Endodermal cell (in vitro differentiated cells): ENCODE measurements around the gene MACROD2. TPM values are rescaled to one million over a fixed set of nuclear protein-coding genes. Genes with fewer than 3 reads are reported as not detected.

Experiments
- DNase-seq: peaks from one replicate; pipeline ENCODE4 v3.0.0-alpha.2; 2017
- H3K27ac ChIP-seq: 2 replicates; pipeline ENCODE4 v1.5.1; 2013; ENCODE audit warnings: mild to moderate bottlenecking, low read depth, low read length, moderate library complexity
- H3K27me3 ChIP-seq: 2 replicates; pipeline ENCODE4 v1.6.1; 2013; ENCODE audit warnings: mild to moderate bottlenecking, low read length, moderate library complexity; ENCODE audit not compliant: insufficient read depth, control insufficient read depth, poor library complexity, severe bottlenecking
- H3K36me3 ChIP-seq: 2 replicates; pipeline ENCODE4 v1.7.0; 2013; ENCODE audit warnings: mild to moderate bottlenecking, low read length, moderate library complexity; ENCODE audit not compliant: control insufficient read depth, insufficient read depth
- H3K4me1 ChIP-seq: one replicate; pipeline ENCODE4 v1.7.0; 2013; ENCODE audit warnings: low read length; ENCODE audit not compliant: control insufficient read depth, insufficient read depth
- H3K4me3 ChIP-seq: 2 replicates; pipeline ENCODE4 v1.5.1; 2013; ENCODE audit warnings: mild to moderate bottlenecking, low read length, moderate library complexity
- H3K9ac ChIP-seq: 2 replicates; pipeline ENCODE4 v1.6.1; 2013; ENCODE audit warnings: mild to moderate bottlenecking, low read length, moderate library complexity; ENCODE audit not compliant: poor library complexity, severe bottlenecking; ENCODE audit errors: extremely low read depth
- H3K9me3 ChIP-seq: 2 replicates; pipeline ENCODE4 v1.6.1; 2013; ENCODE audit warnings: mild to moderate bottlenecking, low read length, moderate library complexity; ENCODE audit not compliant: control insufficient read depth
- H3K27ac Mint-ChIP-seq: 2 replicates; pipeline ENCODE4 v1.8.0; 2020; ENCODE audit warnings: mixed read lengths
- H3K27me3 Mint-ChIP-seq: 2 replicates; pipeline ENCODE4 v1.8.0; 2021; ENCODE audit warnings: mild to moderate bottlenecking, mixed read lengths; ENCODE audit not compliant: insufficient read depth
- H3K36me3 Mint-ChIP-seq: 2 replicates; pipeline ENCODE4 v1.8.0; 2020; ENCODE audit warnings: low read depth, mixed read lengths
- H3K4me1 Mint-ChIP-seq: 2 replicates; pipeline ENCODE4 v1.8.0; 2020; ENCODE audit warnings: mixed read lengths
- H3K4me3 Mint-ChIP-seq: 2 replicates; pipeline ENCODE4 v1.8.0; 2020; ENCODE audit warnings: mild to moderate bottlenecking, moderate library complexity, mixed read lengths
- H3K9me3 Mint-ChIP-seq: 2 replicates; pipeline ENCODE4 v1.8.0; 2020; ENCODE audit warnings: mild to moderate bottlenecking, mixed read lengths
- CTCF ChIP-seq: fragments of 200-600 bp; sonication (generic); conservative IDR thresholded peaks from 2 replicates; pipeline ENCODE4 v1.5.0; 2021; ENCODE audit warnings: antibody characterized with exemption, mild to moderate bottlenecking
- WGBS, 2 experiments: methylation state at CpG; one replicate each; pipeline versions ENCODE4 v1.1.5 to v1.1.7; 2013; ENCODE audit warnings: missing lambda C conversion rate in 2 of 2, mixed read lengths in 1 of 2; ENCODE audit not compliant: insufficient coverage in 1 of 2, insufficient read length in 1 of 2; 5-methylcytosine and 5-hydroxymethylcytosine counted together
- total RNA-seq, 2 donors: library from RNA; stranded (reverse); fragmentation: NEBNext Ultra II Directional in 1 of 2; extraction: Animal tissue kit (Norgen Biotek cat#: 25700) in 1 of 2; gene quantifications; 2 replicates in 1 of 2; 3 replicates in 1 of 2; pipeline ENCODE4 v1.2.1, GENCODE V29; 2021

Gene MACROD2
- total RNA-seq, 2 donors from 2014 or later, result 2.3 to 4.8 TPM

- no peak overlapping the region for H3K4me3 ChIP-seq
Measured at GRCh38 chr20:14878676-14879019, 883.3 kb downstream of the MACROD2 start.

GRCh38 chr20:14879020-14879697 is 883.8 kb downstream of the MACROD2 start:
- no peak for TF ChIP-seq CTCF
- Mint-ChIP-seq H3K4me1 (peaks cover 3% of the 10 kb centered on the region), H3K27ac (no peak overlapping the region), H3K4me3 (no peak overlapping the region), H3K27me3 (no peaks in the 10 kb centered on the region), H3K9me3 (no peaks in the 10 kb centered on the region), H3K36me3 (no peaks in the 10 kb centered on the region)
- Histone ChIP-seq H3K27ac (no peak overlapping the region), H3K27me3 (no peaks in the 10 kb centered on the region), H3K4me1 (no peaks in the 10 kb centered on the region), H3K9me3 (no peaks in the 10 kb centered on the region), H3K36me3 (no peaks in the 10 kb centered on the region), H3K4me3 (no peak overlapping the region), H3K9ac (no peak overlapping the region)
- DNase-seq, result no peak
- WGBS, 2 experiments, result 93% methylated on average over 1 of the region's 2 CpGs; no CpG with 5 or more reads in 1 of the 2 experiments

More at GRCh38 chr20:14878676-14879019, 883.3 kb downstream of the MACROD2 start:
- no peaks in the 10 kb centered on the region for H3K9me3 ChIP-seq
- no peak overlapping the region for H3K9ac ChIP-seq
- 100% methylated on average over 1 of the region's 1 CpG; no CpG with 5 or more reads in 1 of the 2 experiments for WGBS, 2 experiments
- Mint-ChIP-seq H3K4me1 (peaks cover 3% of the 10 kb centered on the region), H3K36me3 (no peaks in the 10 kb centered on the region), H3K4me3 (no peak overlapping the region), H3K9me3 (no peaks in the 10 kb centered on the region), H3K27me3 (no peaks in the 10 kb centered on the region), H3K27ac (no peak overlapping the region)
- no peak for TF ChIP-seq CTCF
- no peak overlapping the region for H3K27ac ChIP-seq
- no peaks in the 10 kb centered on the region for H3K27me3 ChIP-seq
- H3K4me1 ChIP-seq, result no peaks in the 10 kb centered on the region
- DNase-seq, result no peak
- H3K36me3 ChIP-seq, result no peaks in the 10 kb centered on the region

- Mint-ChIP-seq H3K27ac (no peak overlapping the region), H3K36me3 (no peaks in the 10 kb centered on the region), H3K4me1 (peaks cover 3% of the 10 kb centered on the region), H3K27me3 (no peaks in the 10 kb centered on the region), H3K4me3 (no peak overlapping the region), H3K9me3 (peaks cover under 1% of the 10 kb centered on the region)
- no peak overlapping the region for H3K9ac ChIP-seq
- no peaks in the 10 kb centered on the region for H3K27me3 ChIP-seq
- H3K27ac ChIP-seq, result no peak overlapping the region
- no peaks in the 10 kb centered on the region for H3K36me3 ChIP-seq
- no peaks in the 10 kb centered on the region for H3K4me1 ChIP-seq
- WGBS, 2 experiments, result 94 to 95% methylated on average over 5 of the region's 5 CpGs
- H3K4me3 ChIP-seq, result no peak overlapping the region
- DNase-seq, result no peak
- no peaks in the 10 kb centered on the region for H3K9me3 ChIP-seq
- TF ChIP-seq CTCF, result no peak
Measured at GRCh38 chr20:14879839-14880238, 884.5 kb downstream of the MACROD2 start.
